Thyroid gland (tissue), 4 donors: Measurements from ENCODE around the gene PLPPR1.

Experiments
- CTCF ChIP-seq, 6 experiments: fragments of 200-600 bp in 3 of 6; fragments of 450-650 bp in 3 of 6; sonication (generic) in 3 of 6; IDR thresholded peaks; one replicate each; pipeline ENCODE4 v1.5.1; 2016 to 2019; ENCODE audit warnings: antibody characterized with exemption in 6 of 6, mild to moderate bottlenecking in 2 of 6, inconsistent platforms in 1 of 6, moderate library complexity in 1 of 6
- POLR2A ChIP-seq, 2 donors: fragments of 450-650 bp; IDR thresholded peaks; one replicate each; pipeline ENCODE4 v1.6.1; 2017; ENCODE audit warnings: antibody characterized with exemption in 2 of 2, mild to moderate bottlenecking in 2 of 2, moderate library complexity in 1 of 2

GRCh38 chr9:101121836-101122399 lies 93.4 kb downstream of the PLPPR1 start:
- TF ChIP-seq CTCF (IDR thresholded peaks at IDR 0.05) (no peak), POLR2A (IDR thresholded peaks at IDR 0.05) (no peak)
